Measurements from ENCODE around the gene HYAL2.

HYAL2 gene

DNA sequence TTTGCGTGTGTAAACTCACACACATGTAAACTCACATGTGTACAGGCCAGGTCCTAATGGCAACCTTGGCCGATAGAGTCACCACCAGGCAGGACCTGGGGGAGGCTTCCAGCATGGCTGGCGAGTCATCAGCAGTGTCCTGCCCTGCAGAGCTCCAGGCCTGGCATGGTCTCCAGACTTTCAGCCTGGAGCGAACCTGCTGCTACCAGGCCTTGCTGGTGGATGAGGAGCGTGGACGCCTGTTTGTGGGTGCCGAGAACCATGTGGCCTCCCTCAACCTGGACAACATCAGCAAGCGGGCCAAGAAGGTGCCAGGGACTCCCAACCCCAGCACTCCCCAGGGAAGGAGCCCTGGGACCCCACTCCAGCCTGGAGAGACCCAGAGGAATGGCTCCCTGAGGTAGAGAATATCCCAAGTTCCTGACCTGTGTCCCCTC lies 52.5 kb downstream of the HYAL2 start:
- DNase-seq (ENCODE audit: low read depth) = no peak

DNA sequence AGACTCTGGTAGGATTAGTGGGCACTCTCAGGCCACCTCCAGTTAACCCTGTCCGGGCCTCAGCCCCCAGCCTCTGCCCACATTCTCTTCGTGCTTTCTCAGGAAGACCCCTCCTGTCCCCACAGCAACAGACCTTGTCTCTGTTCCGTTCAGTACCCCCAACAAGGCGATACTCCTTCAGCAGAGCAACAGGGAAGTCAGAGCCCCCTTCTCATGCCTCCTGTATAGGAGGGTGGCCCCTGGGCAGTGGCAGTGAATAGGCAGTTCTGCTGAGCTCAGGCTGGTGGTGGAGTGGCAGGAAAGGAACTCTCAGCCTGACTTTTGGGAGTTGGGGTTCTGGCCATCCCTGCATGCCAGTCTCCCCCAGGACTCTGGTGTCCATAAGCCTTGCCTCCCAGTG lies 53.1 kb downstream of the HYAL2 start:
- DNase-seq (ENCODE audit: low read depth) = no peak

DNA sequence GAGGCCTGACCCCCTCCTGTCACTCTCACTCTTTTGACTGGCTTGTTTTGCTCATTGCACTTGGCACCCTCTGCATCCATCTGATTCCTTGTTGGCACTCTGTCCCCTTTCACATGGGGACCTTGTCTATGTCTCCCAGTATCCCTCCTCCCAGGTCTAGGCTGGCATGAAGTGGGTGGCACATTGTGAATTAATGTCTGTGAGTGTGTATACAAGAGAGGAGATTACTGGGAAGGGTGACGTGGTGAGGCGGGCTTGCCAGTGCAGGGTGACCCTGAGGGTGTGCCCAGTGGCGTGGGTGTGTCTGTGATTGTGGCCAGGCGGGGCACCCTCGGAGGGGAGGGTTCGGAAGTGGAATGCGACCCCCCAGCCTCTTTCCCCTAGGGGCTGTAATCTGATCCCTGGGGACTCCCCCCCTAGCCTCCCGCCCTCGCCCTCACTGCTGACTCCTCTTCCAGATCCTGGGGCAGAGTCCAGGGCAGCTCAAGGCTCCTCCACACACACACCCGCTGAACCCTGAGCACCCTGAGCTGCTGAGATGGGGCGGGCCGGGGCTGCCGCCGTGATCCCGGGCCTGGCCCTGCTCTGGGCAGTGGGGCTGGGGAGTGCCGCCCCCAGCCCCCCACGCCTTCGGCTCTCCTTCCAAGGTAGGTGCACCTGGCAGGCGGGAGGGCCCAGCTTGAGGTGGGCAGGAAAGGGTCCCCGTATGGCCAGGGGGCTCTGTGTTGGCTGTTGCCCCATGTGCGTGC lies 53.7 kb downstream of the HYAL2 start, which contains the start of gene SEMA3B:
Gene SEMA3B, plus strand, starts transcription at position 445 of the 749 bp plus-strand sequence. Its CDS starts 94 bp downstream, at position 539.
- no peak for DNase-seq (ENCODE audit: low read depth)

DNA sequence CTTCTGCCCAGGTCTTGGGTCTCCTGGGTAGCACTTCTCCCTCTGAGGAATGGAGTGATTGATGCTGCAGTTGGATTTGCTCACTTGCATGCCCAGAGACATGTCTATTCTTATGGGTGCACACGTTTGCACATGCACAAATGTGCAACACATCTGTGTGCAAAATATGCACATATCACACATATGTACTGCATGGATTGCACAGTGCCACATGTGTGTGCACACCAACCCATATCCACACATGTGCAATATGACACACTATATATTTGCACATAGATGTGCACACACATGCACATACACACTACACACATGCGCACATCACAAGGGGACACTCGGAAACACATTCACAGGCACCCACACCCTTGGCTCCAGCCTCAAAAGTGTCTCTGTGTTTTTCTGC lies 54.3 kb downstream of the HYAL2 start:
- DNase-seq (ENCODE audit: low read depth) = no peak

All from stimulated activated CD8-positive, alpha-beta memory T cell treated with anti-CD3 and anti-CD28 coated beads, Interleukin-7, amount 100 ng/mL, for 24 hours (primary cell).